Right atrium auricular region (tissue), 2 donors: ENCODE results near the gene MYH11. TPM values are rescaled to one million over a fixed set of nuclear protein-coding genes. Genes with fewer than 3 reads are reported as not detected.

ENCODE experiments used
- DNase-seq: peaks from one replicate; pipeline ENCODE4 v3.0.0-alpha.2; 2019; ENCODE audit warnings: low spot score
- H3K27ac ChIP-seq, 2 donors: fragments of 200-600 bp; sonication (generic); 1 replicate in 1 of 2; 2 replicates in 1 of 2; pipeline ENCODE4 v1.5.1; 2016 to 2019
- H3K27me3 ChIP-seq, 2 donors: fragments of 200-600 bp; sonication (generic); one replicate each; pipeline versions ENCODE4 v1.5.1 to v1.6.0; 2017 to 2019
- H3K36me3 ChIP-seq: fragments of 200-600 bp; sonication (generic); one replicate; pipeline ENCODE4 v1.5.1; 2016
- H3K4me1 ChIP-seq, 2 donors: fragments of 200-600 bp; sonication (generic); one replicate each; pipeline versions ENCODE4 v1.5.1 to v1.6.0; 2017 to 2019
- H3K4me3 ChIP-seq, 2 donors: fragments of 200-600 bp; sonication (generic); 1 replicate in 1 of 2; 2 replicates in 1 of 2; pipeline ENCODE4 v1.5.1; 2017 to 2019; ENCODE audit warnings: mild to moderate bottlenecking in 1 of 2, moderate library complexity in 1 of 2
- H3K9me3 ChIP-seq, 2 donors: fragments of 200-600 bp; sonication (generic); one replicate each; pipeline ENCODE4 v1.5.1; 2019
- CTCF ChIP-seq, 2 donors: fragments of 200-600 bp; sonication (generic); IDR thresholded peaks; one replicate each; pipeline ENCODE4 v1.5.1; 2019; ENCODE audit warnings: antibody characterized with exemption in 2 of 2
- total RNA-seq, 2 donors: library from RNA; depleted of rRNA; stranded (reverse); fragments of >200 nt; gene quantifications; one replicate each; pipeline ENCODE4 v1.1.0, GENCODE V29; 2016

Gene MYH11
- total RNA-seq, 2 donors from 2014 or later, result 60.8 to 89.0 TPM

GRCh38 chr16:15782573-15783365, 74.1 kb downstream of the MYH11 start:
- no peak for TF ChIP-seq CTCF (IDR thresholded peaks at IDR 0.05)
- Histone ChIP-seq H3K9me3 (no peaks in the 10 kb centered on the region), H3K4me3 (no peak overlapping the region), H3K4me1 (no peaks in the 10 kb centered on the region), H3K27me3 (no peaks in the 10 kb centered on the region), H3K36me3 (no peaks in the 10 kb centered on the region), H3K27ac (no peak overlapping the region)
- no peak for DNase-seq

DNA sequence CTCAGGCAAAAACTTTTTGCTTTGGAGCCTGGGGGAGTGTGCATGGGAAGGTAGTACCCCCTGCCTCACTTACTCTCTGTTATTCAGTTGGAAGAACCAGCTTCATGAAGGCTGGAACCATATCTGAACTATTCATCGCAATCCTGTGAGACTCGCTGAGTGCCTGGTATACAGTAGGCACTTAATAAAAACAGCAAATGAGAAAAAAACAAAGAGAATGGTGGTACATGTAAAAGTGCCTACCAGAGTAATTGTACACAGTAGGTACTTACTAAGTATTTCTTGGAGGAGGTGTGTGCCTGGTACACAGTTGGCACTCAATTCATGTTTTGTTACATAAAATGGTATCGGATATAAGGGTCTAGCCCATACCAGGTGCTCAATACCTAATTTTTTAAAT, 75.2 kb downstream of the MYH11 start:
- no peak for DNase-seq
- Histone ChIP-seq H3K27ac (no peak overlapping the region), H3K9me3 (no peaks in the 10 kb centered on the region), H3K27me3 (no peaks in the 10 kb centered on the region), H3K4me3 (no peak overlapping the region), H3K36me3 (no peaks in the 10 kb centered on the region), H3K4me1 (no peaks in the 10 kb centered on the region)
- no peak for TF ChIP-seq CTCF (IDR thresholded peaks at IDR 0.05)

DNA sequence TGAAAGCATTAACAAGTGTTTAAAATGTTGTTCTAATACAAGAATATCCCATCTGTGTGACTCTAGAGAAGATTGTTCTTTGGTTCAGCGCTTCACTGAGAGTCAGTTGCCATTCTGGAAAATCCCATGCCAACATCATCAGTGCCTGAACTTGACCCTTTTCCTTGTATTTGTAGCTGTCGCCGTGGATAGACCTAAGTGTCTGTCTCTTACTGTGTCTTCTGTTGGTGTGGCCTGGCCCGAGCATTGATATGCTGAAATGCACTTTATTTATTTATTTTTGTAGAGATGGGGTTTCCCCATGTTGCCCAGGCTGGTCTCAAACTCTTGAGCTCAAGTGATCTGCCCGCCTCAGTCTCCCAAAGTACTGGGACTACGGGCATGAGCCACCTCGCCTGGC, 76.0 kb downstream of the MYH11 start:
- Histone ChIP-seq H3K36me3 (no peaks in the 10 kb centered on the region), H3K4me1 (no peaks in the 10 kb centered on the region), H3K9me3 (no peaks in the 10 kb centered on the region), H3K27ac (no peak overlapping the region), H3K4me3 (no peak overlapping the region), H3K27me3 (no peaks in the 10 kb centered on the region)
- no peak for TF ChIP-seq CTCF (IDR thresholded peaks at IDR 0.05)
- DNase-seq, result no peak

- H3K4me3 ChIP-seq, result no peak overlapping the region
- no peak for TF ChIP-seq CTCF (IDR thresholded peaks at IDR 0.05)
- H3K27ac ChIP-seq, result no peak overlapping the region
- H3K36me3 ChIP-seq, result no peaks in the 10 kb centered on the region
- no peaks in the 10 kb centered on the region for H3K27me3 ChIP-seq
- no peaks in the 10 kb centered on the region for H3K9me3 ChIP-seq
- no peaks in the 10 kb centered on the region for H3K4me1 ChIP-seq
- no peak for DNase-seq
Observed at GRCh38 chr16:15779664-15780351, 77.0 kb downstream of the MYH11 start.

GRCh38 chr16:15778999-15779614, 77.7 kb downstream of the MYH11 start:
- Histone ChIP-seq H3K9me3 (no peaks in the 10 kb centered on the region), H3K27me3 (no peaks in the 10 kb centered on the region), H3K27ac (no peak overlapping the region), H3K4me3 (no peak overlapping the region), H3K36me3 (no peaks in the 10 kb centered on the region), H3K4me1 (no peaks in the 10 kb centered on the region)
- TF ChIP-seq CTCF (IDR thresholded peaks at IDR 0.05), result no peak
- no peak for DNase-seq
